BJ (cell line): ENCODE results near the gene DIRAS3. TPM values are rescaled to one million over a fixed set of nuclear protein-coding genes. Genes with fewer than 3 reads are reported as not detected.

Experiments
- CTCF ChIA-PET: fragments of 350-600 bp; formaldehyde crosslinking; extraction: SDS; loops from one replicate; lab custom pipeline; 2021; ENCODE audit warnings: antibody characterized with exemption, inconsistent platforms; lab: Yijun Ruan, JAX
- POLR2A ChIA-PET: fragments of 300-600 bp; sonication (Branson Sonifier 250); formaldehyde crosslinking; extraction: SDS; loops from one replicate; lab custom pipeline; 2021; ENCODE audit warnings: antibody characterized with exemption; lab: Charles Lee
- DNase-seq: peaks from one replicate; pipeline ENCODE4 v3.0.0-alpha.2; 2011; ENCODE audit warnings: low read depth
- H3K27me3 ChIP-seq: 2 replicates; pipeline ENCODE4 v1.6.0; 2011; ENCODE audit warnings: low read length; ENCODE audit not compliant: control insufficient read depth, insufficient read depth
- H3K36me3 ChIP-seq: 2 replicates; pipeline ENCODE4 v1.5.1; 2011; ENCODE audit warnings: low read length; ENCODE audit not compliant: control insufficient read depth, insufficient read depth
- H3K4me3 ChIP-seq: 2 replicates; pipeline ENCODE4 v1.5.1; 2011; ENCODE audit warnings: low read depth, mild to moderate bottlenecking, control low read depth, low read length
- CTCF ChIP-seq: IDR thresholded peaks from 2 replicates; pipeline ENCODE4 v1.5.1; 2011; ENCODE audit warnings: low read depth, mild to moderate bottlenecking, control low read depth, inconsistent platforms, low read length, moderate library complexity; ENCODE audit not compliant: insufficient read depth
- polyA minus RNA-seq: library from RNA; depleted of rRNA, polyadenylated mRNA; stranded (reverse); fragments of >200 nt; gene quantifications from 2 replicates; pipeline ENCODE4 v1.2.3, GENCODE V29; 2011; rRNA and poly(A)+ RNA removed
- polyA plus RNA-seq: library from polyadenylated mRNA; depleted of rRNA; stranded (reverse); fragments of >200 nt; gene quantifications from 2 replicates; pipeline ENCODE4 v1.2.3, GENCODE V29; 2011; rRNA removed

The DIRAS3 gene, protein sequence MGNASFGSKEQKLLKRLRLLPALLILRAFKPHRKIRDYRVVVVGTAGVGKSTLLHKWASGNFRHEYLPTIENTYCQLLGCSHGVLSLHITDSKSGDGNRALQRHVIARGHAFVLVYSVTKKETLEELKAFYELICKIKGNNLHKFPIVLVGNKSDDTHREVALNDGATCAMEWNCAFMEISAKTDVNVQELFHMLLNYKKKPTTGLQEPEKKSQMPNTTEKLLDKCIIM
- polyA plus RNA-seq (0.39 and 0.53 TPM in 2 replicates), polyA minus RNA-seq (0.38 TPM in 1 of 2 replicates, not detected in the other)

- H3K4me3 ChIP-seq: peak within 1 kb of the TSS; percentile 43
- H3K27me3 ChIP-seq: no peaks in the 10 kb centered on the region
- DNase-seq: no peak
- H3K36me3 ChIP-seq: no peaks in the 10 kb centered on the region
- ChIA-PET POLR2A (no interaction called here), CTCF (interaction anchor here (0.6 to 1.3 kb wide), 2 partner anchors 196 to 199 kb away, joined by 3 to 4 read pairs; no protein-coding TSS in a partner anchor)
- no peak for TF ChIP-seq CTCF
These were observed at the start of gene DIRAS3 for GRCh38 chr1:68049941-68050878. DIRAS3 (minus strand) TSS chr1:68050627; CDS start chr1:68047297, 3,330 bp downstream.

DNA sequence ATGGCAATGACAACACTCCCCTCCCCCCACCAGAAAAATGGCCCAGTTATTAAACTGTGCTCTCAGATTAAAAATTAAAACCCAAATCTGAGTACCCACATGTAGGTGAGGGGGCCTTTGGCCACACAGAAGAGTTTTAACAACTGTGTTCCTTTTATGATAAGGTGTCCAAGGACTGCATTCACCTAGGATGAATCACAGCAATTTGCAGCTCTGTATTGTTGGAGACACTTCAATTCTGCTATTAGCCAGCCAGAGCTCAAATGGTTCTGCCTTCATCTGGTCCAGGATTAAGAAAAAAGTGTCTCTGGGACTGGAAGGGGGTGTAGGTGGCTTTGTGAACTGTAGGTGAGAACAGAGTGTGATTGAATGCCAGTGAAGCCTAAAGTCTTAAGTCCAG, 43.3 kb upstream of the DIRAS3 start:
- Histone ChIP-seq H3K4me3 (no peak overlapping the region), H3K27me3 (no peaks in the 10 kb centered on the region), H3K36me3 (no peaks in the 10 kb centered on the region)
- no peak for TF ChIP-seq CTCF
- ChIA-PET CTCF (interaction anchor here (1.2 to 1.5 kb wide), 2 partner anchors 239 to 250 kb away, joined by 3 to 5 read pairs; no protein-coding TSS in a partner anchor), POLR2A (no interaction called here)
- DNase-seq: no peak

DNA sequence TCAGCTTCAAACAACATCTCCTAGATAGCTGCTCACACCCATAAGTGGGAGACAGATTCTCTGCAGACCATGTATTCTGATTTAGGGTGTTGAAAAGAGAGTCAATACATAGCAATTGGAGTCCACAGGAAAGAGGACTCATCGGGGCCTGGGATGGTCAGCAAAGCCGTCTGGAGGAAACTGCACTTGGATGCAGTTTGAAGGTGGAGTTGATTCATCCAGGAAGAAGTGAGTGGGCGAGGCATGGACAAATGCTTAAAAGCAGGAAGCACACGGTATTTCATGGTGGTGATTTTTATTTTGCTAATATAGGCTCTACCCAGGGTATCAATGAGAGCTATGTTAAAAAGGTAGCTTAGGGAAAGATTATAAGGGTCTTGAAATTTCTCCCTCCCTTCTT, 36.8 kb upstream of the DIRAS3 start:
- ChIA-PET CTCF (interaction anchor here (0.6 kb wide), 2 partner anchors 219 to 1946 kb away, joined by 3 read pairs; no protein-coding TSS in a partner anchor), POLR2A (no interaction called here)
- no peak for TF ChIP-seq CTCF
- no peak for DNase-seq
- no peak overlapping the region for H3K4me3 ChIP-seq
- no peaks in the 10 kb centered on the region for H3K36me3 ChIP-seq
- no peaks in the 10 kb centered on the region for H3K27me3 ChIP-seq

DNA sequence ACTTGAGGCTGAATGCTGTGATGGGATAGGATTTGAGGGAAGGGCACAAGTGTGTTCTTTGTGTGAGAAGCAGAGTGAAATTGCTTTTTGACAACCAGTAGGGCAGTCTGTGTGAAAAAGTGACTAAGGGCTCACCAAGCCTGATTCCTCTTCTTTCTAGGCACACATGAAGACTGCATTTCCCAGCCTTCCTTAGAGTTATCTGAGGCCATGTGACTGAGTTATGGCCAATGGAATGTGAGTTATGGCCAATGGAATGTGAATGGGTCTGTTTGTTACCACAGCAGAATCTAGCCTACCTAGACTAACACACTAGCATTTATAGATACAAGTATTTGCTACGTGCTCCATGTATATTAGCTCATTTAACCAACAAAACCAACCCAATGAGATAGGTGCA, 35.3 kb upstream of the DIRAS3 start:
- Histone ChIP-seq H3K36me3 (no peaks in the 10 kb centered on the region), H3K27me3 (no peaks in the 10 kb centered on the region), H3K4me3 (no peak overlapping the region)
- TF ChIP-seq CTCF: no peak
- POLR2A ChIA-PET: no interaction called here
- DNase-seq: no peak
- CTCF ChIA-PET: no interaction called here

DNA sequence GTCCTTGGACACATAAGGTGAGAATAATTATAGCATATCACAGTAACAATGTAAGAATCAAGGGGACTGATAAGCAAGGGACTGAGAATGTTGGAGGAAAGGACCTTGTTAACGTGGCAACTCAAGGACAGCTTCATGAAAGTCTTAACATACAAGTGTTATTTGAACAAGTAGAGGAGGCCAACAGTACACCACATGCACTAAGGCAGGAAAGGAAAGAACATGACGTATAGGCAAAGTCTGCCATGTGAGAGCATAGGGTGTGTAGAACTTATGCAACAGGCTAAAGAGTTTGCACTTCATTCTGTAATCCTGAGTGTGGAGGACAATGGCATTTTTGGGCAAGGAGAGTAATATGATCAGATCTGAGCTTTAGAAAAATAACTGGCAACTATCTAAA, 33.3 kb upstream of the DIRAS3 start:
- CTCF ChIA-PET: interaction anchor here (1.2 kb wide), 1 partner anchor 74 kb away, joined by 4 read pairs; no protein-coding TSS in a partner anchor
- DNase-seq: no peak
- no peaks in the 10 kb centered on the region for H3K27me3 ChIP-seq
- no peak overlapping the region for H3K4me3 ChIP-seq
- TF ChIP-seq CTCF: no peak
- no peaks in the 10 kb centered on the region for H3K36me3 ChIP-seq
- POLR2A ChIA-PET: no interaction called here
